ENCODE results near the gene DDX3X. TPM values are rescaled to one million over a fixed set of nuclear protein-coding genes. Genes with fewer than 3 reads are reported as not detected.
"Not testable (repeated sequence)": the region's sequence is repeated elsewhere in the genome, so short reads cannot be mapped to it uniquely, and the experiment has no call there.

DDX3X gene
- total and polyA plus RNA-seq, 3 experiments from 2014 or later, result 240 to 357 (median 354) TPM

GRCh38 chrX:41352329-41352838, 18.4 kb downstream of the DDX3X start:
- no peak for DNase-seq
- H3K9me3 ChIP-seq (ENCODE audit: low read length), result no peaks in the 10 kb centered on the region
- H3K27ac ChIP-seq (ENCODE audit: low read depth, low read length), result no peak overlapping the region
- Mint-ChIP-seq H3K27me3 (no peaks in the 10 kb centered on the region), H3K4me1 (peaks cover 29 to 46% (median 42%) of the 10 kb centered on the region in 3 donors), H3K27ac (peak overlapping the region in 7 of 8 donors; percentile 7 to 83 (median 36)), H3K4me3 (peak overlapping the region in 3 of 7 donors; percentile 2 to 10 (median 4)), H3K36me3 (peaks cover 15 to 35% (median 16%) of the 10 kb centered on the region in 3 donors), H3K9me3 (no peaks in the 10 kb centered on the region)
- no peaks in the 10 kb centered on the region for H3K27me3 ChIP-seq (ENCODE audit: insufficient read depth, low read length, poor library complexity, severe bottlenecking)
- ChIA-PET POLR2A (interaction anchor here (1.0 kb wide), 1 partner anchor 17 kb away, joined by 3 read pairs; no protein-coding TSS in a partner anchor), CTCF (no interaction called here)
- no peak overlapping the region for H3K4me3 ChIP-seq (ENCODE audit: low read length)
- no peaks in the 10 kb centered on the region for H3K4me1 ChIP-seq (ENCODE audit: insufficient read depth, low read length)
- peaks cover 11% of the 10 kb centered on the region for H3K36me3 ChIP-seq (ENCODE audit: insufficient read depth, low read length)

GRCh38 chrX:41353985-41354384, 20.0 kb downstream of the DDX3X start:
- Mint-ChIP-seq H3K4me1 (peaks cover 29 to 42% (median 36%) of the 10 kb centered on the region in 3 donors), H3K9me3 (no peaks in the 10 kb centered on the region), H3K4me3 (no peak overlapping the region), H3K36me3 (peaks cover 5 to 19% (median 6%) of the 10 kb centered on the region in 3 donors), H3K27me3 (no peaks in the 10 kb centered on the region), H3K27ac (no peak overlapping the region)
- Histone ChIP-seq H3K27ac (ENCODE audit: low read depth, low read length) (no peak overlapping the region), H3K9me3 (ENCODE audit: low read length) (no peaks in the 10 kb centered on the region), H3K27me3 (ENCODE audit: insufficient read depth, low read length, poor library complexity, severe bottlenecking) (no peaks in the 10 kb centered on the region), H3K36me3 (ENCODE audit: insufficient read depth, low read length) (no peaks in the 10 kb centered on the region), H3K4me3 (ENCODE audit: low read length) (no peak overlapping the region), H3K4me1 (ENCODE audit: insufficient read depth, low read length) (no peaks in the 10 kb centered on the region)
- ChIA-PET POLR2A (interaction anchor here (0.7 kb wide), 1 partner anchor 1404 kb away, joined by 5 read pairs; no protein-coding TSS in a partner anchor), CTCF (no interaction called here)
- DNase-seq, result no peak

- no peaks in the 10 kb centered on the region for H3K36me3 ChIP-seq (ENCODE audit: insufficient read depth, low read length)
- H3K4me1 ChIP-seq (ENCODE audit: insufficient read depth, low read length), result no peaks in the 10 kb centered on the region
- Mint-ChIP-seq H3K36me3 (peaks cover 0 to 6% (median 1%) of the 10 kb centered on the region in 3 donors), H3K4me1 (no peaks in the 10 kb centered on the region), H3K27ac (no peak overlapping the region), H3K4me3 (no peak overlapping the region), H3K27me3 (peaks cover 0 to 2% of the 10 kb centered on the region in 2 donors), H3K9me3 (peaks cover 0 to 2% (median 0%) of the 10 kb centered on the region in 5 donors)
- no peak overlapping the region for H3K27ac ChIP-seq (ENCODE audit: low read depth, low read length)
- ChIA-PET CTCF (no interaction called here), POLR2A (no interaction called here)
- H3K9me3 ChIP-seq (ENCODE audit: low read length), result no peaks in the 10 kb centered on the region
- DNase-seq, result no peak
- no peaks in the 10 kb centered on the region for H3K27me3 ChIP-seq (ENCODE audit: insufficient read depth, low read length, poor library complexity, severe bottlenecking)
- H3K4me3 ChIP-seq (ENCODE audit: low read length), result no peak overlapping the region
Measured at GRCh38 chrX:41369152-41369551, 35.2 kb downstream of the DDX3X start.

- H3K36me3 ChIP-seq (ENCODE audit: insufficient read depth, low read length); H3K9me3 Mint-ChIP-seq; H3K4me3 ChIP-seq (ENCODE audit: low read length); H3K4me1 Mint-ChIP-seq; H3K4me1 ChIP-seq (ENCODE audit: insufficient read depth, low read length); H3K36me3 Mint-ChIP-seq; DNase-seq; H3K4me3 Mint-ChIP-seq; H3K27me3 ChIP-seq (ENCODE audit: insufficient read depth, low read length, poor library complexity, severe bottlenecking); H3K27me3 Mint-ChIP-seq; H3K27ac ChIP-seq (ENCODE audit: low read depth, low read length); H3K9me3 ChIP-seq (ENCODE audit: low read length); POLR2A ChIA-PET; H3K27ac Mint-ChIP-seq; CTCF ChIA-PET: not testable (repeated sequence)
Measured at GRCh38 chrX:41371575-41371974, 37.6 kb downstream of the DDX3X start.

- Histone ChIP-seq H3K27ac (ENCODE audit: low read depth, low read length) (no peak overlapping the region), H3K9me3 (ENCODE audit: low read length) (no peaks in the 10 kb centered on the region), H3K36me3 (ENCODE audit: insufficient read depth, low read length) (no peaks in the 10 kb centered on the region), H3K4me1 (ENCODE audit: insufficient read depth, low read length) (no peaks in the 10 kb centered on the region), H3K4me3 (ENCODE audit: low read length) (no peak overlapping the region), H3K27me3 (ENCODE audit: insufficient read depth, low read length, poor library complexity, severe bottlenecking) (no peaks in the 10 kb centered on the region)
- ChIA-PET CTCF (no interaction called here), POLR2A (no interaction called here)
- no peaks in the 10 kb centered on the region for H3K4me1 Mint-ChIP-seq
- peaks cover 0 to under 1% (median 0%) of the 10 kb centered on the region in 5 donors for H3K9me3 Mint-ChIP-seq
- DNase-seq, result no peak
- peaks cover 0 to under 1% (median 0%) of the 10 kb centered on the region in 3 donors for H3K36me3 Mint-ChIP-seq
- no peak overlapping the region for H3K4me3 Mint-ChIP-seq
- H3K27me3 Mint-ChIP-seq, result peaks cover 0 to 3% of the 10 kb centered on the region in 2 donors
- H3K27ac Mint-ChIP-seq, result no peak overlapping the region
Measured at GRCh38 chrX:41373989-41374606, 40.1 kb downstream of the DDX3X start.

GRCh38 chrX:41377624-41378023, 43.7 kb downstream of the DDX3X start:
- Histone ChIP-seq H3K27ac (ENCODE audit: low read depth, low read length) (no peak overlapping the region), H3K36me3 (ENCODE audit: insufficient read depth, low read length) (no peaks in the 10 kb centered on the region), H3K4me1 (ENCODE audit: insufficient read depth, low read length) (peaks cover 2% of the 10 kb centered on the region), H3K27me3 (ENCODE audit: insufficient read depth, low read length, poor library complexity, severe bottlenecking) (no peaks in the 10 kb centered on the region), H3K9me3 (ENCODE audit: low read length) (no peaks in the 10 kb centered on the region), H3K4me3 (ENCODE audit: low read length) (no peak overlapping the region)
- DNase-seq, result no peak
- peaks cover 0 to 1% of the 10 kb centered on the region in 2 donors for H3K27me3 Mint-ChIP-seq
- no peaks in the 10 kb centered on the region for H3K9me3 Mint-ChIP-seq
- no peaks in the 10 kb centered on the region for H3K36me3 Mint-ChIP-seq
- peaks cover under 1% of the 10 kb centered on the region in 3 donors for H3K4me1 Mint-ChIP-seq
- CTCF ChIA-PET, result no interaction called here
- H3K4me3 Mint-ChIP-seq, result no peak overlapping the region
- POLR2A ChIA-PET, result no interaction called here
- no peak overlapping the region for H3K27ac Mint-ChIP-seq

GRCh38 chrX:41381685-41382084, 47.7 kb downstream of the DDX3X start:
- Histone ChIP-seq H3K4me1 (ENCODE audit: insufficient read depth, low read length) (peaks cover 9% of the 10 kb centered on the region), H3K27ac (ENCODE audit: low read depth, low read length) (no peak overlapping the region), H3K27me3 (ENCODE audit: insufficient read depth, low read length, poor library complexity, severe bottlenecking) (no peaks in the 10 kb centered on the region), H3K36me3 (ENCODE audit: insufficient read depth, low read length) (no peaks in the 10 kb centered on the region), H3K4me3 (ENCODE audit: low read length) (no peak overlapping the region), H3K9me3 (ENCODE audit: low read length) (no peaks in the 10 kb centered on the region)
- no peak for DNase-seq
- Mint-ChIP-seq H3K27ac (no peak overlapping the region), H3K27me3 (no peaks in the 10 kb centered on the region), H3K4me3 (no peak overlapping the region), H3K4me1 (peaks cover 12 to 18% (median 15%) of the 10 kb centered on the region in 3 donors), H3K36me3 (no peaks in the 10 kb centered on the region), H3K9me3 (no peaks in the 10 kb centered on the region)
- CTCF ChIA-PET, result no interaction called here
- POLR2A ChIA-PET, result no interaction called here

GRCh38 chrX:41382714-41383645, 49.0 kb downstream of the DDX3X start:
- Mint-ChIP-seq H3K27me3 (no peaks in the 10 kb centered on the region), H3K9me3 (no peaks in the 10 kb centered on the region), H3K36me3 (no peaks in the 10 kb centered on the region), H3K27ac (peak overlapping the region in 6 of 8 donors; percentile 31 to 92 (median 66)), H3K4me1 (peaks cover 12 to 18% (median 15%) of the 10 kb centered on the region in 3 donors), H3K4me3 (peak overlapping the region; percentile 14 to 79 (median 44))
- ChIA-PET POLR2A (interaction anchor here (0.6 kb wide), 2 partner anchors 59 to 655 kb away, joined by 3 to 8 read pairs; no protein-coding TSS in a partner anchor), CTCF (interaction anchor here (0.6 kb wide), 1 partner anchor 39 kb away, joined by 3 read pairs; no protein-coding TSS in a partner anchor)
- peaks cover 9% of the 10 kb centered on the region for H3K4me1 ChIP-seq (ENCODE audit: insufficient read depth, low read length)
- H3K36me3 ChIP-seq (ENCODE audit: insufficient read depth, low read length), result no peaks in the 10 kb centered on the region
- peak overlapping the region; percentile 43 for H3K27ac ChIP-seq (ENCODE audit: low read depth, low read length)
- H3K27me3 ChIP-seq (ENCODE audit: insufficient read depth, low read length, poor library complexity, severe bottlenecking), result no peaks in the 10 kb centered on the region
- DNase-seq, result peak in 1 of 5 donors; percentile 13
- no peak overlapping the region for H3K4me3 ChIP-seq (ENCODE audit: low read length)
- no peaks in the 10 kb centered on the region for H3K9me3 ChIP-seq (ENCODE audit: low read length)
